Activated CD4-positive, alpha-beta T cell treated with anti-CD3 and anti-CD28 coated beads, Interleukin-2, amount 50 U/mL, for 48 hours (primary cell): ENCODE measurements around the gene ANTXR2.
"Not testable (repeated sequence)": the region's sequence is repeated elsewhere in the genome, so short reads cannot be mapped to it uniquely, and the experiment has no call there.

ENCODE experiments used
- DNase-seq, 2 experiments: peaks; one replicate each; pipeline ENCODE4 v3.0.0-alpha.2; 2020

ANTXR2 gene

GRCh38 chr4:80072744-80073472 lies at the start of gene ANTXR2:
Gene ANTXR2 (minus strand): TSS chr4:80073229. CDS start chr4:80072560, 669 bp downstream.
- peak; percentile 64 to 73 for DNase-seq

GRCh38 chr4:80121815-80122214 lies 48.8 kb upstream of the ANTXR2 start:
- not testable (repeated sequence) for DNase-seq

- DNase-seq = not testable (repeated sequence)
Measured at GRCh38 chr4:80119620-80120019, 46.6 kb upstream of the ANTXR2 start.

- no peak for DNase-seq
Measured at GRCh38 chr4:80116516-80116915, 43.5 kb upstream of the ANTXR2 start.

GRCh38 chr4:80115368-80116181 lies 42.5 kb upstream of the ANTXR2 start:
- DNase-seq = no peak

GRCh38 chr4:80114732-80115265 lies 41.8 kb upstream of the ANTXR2 start:
- no peak for DNase-seq

- no peak for DNase-seq
Measured at GRCh38 chr4:80113615-80114014, 40.6 kb upstream of the ANTXR2 start.

GRCh38 chr4:80112236-80112635 lies 39.2 kb upstream of the ANTXR2 start:
- DNase-seq = no peak

GRCh38 chr4:80111276-80111675 lies 38.2 kb upstream of the ANTXR2 start:
- DNase-seq = no peak

GRCh38 chr4:80107374-80107773 lies 34.3 kb upstream of the ANTXR2 start:
- no peak for DNase-seq

- DNase-seq = no peak
Measured at GRCh38 chr4:80104927-80105326, 31.9 kb upstream of the ANTXR2 start.

- DNase-seq = no peak
Measured at GRCh38 chr4:80103629-80104028, 30.6 kb upstream of the ANTXR2 start.

- no peak for DNase-seq
Measured at GRCh38 chr4:80101792-80102116, 28.7 kb upstream of the ANTXR2 start.

GRCh38 chr4:80101071-80101791 lies 28.2 kb upstream of the ANTXR2 start:
- DNase-seq = no peak

GRCh38 chr4:80099671-80100070 lies 26.6 kb upstream of the ANTXR2 start:
- no peak for DNase-seq

GRCh38 chr4:80098635-80099034 lies 25.6 kb upstream of the ANTXR2 start:
- DNase-seq = no peak

- DNase-seq = no peak
Measured at GRCh38 chr4:80097400-80098177, 24.6 kb upstream of the ANTXR2 start.

- no peak for DNase-seq
Measured at GRCh38 chr4:80096175-80096850, 23.3 kb upstream of the ANTXR2 start.

- DNase-seq = no peak
Measured at GRCh38 chr4:80094191-80094590, 21.2 kb upstream of the ANTXR2 start.

- no peak for DNase-seq
Measured at GRCh38 chr4:80093563-80093962, 20.5 kb upstream of the ANTXR2 start.

- DNase-seq = no peak
Measured at GRCh38 chr4:80092847-80093246, 19.8 kb upstream of the ANTXR2 start.

- DNase-seq = no peak
Measured at GRCh38 chr4:80092088-80092487, 19.1 kb upstream of the ANTXR2 start.
